GM06990 (cell line): ENCODE data around the gene ANGEL2.

Experiments
- DNase-seq: peaks from one replicate; pipeline ENCODE4 v3.0.0-alpha.2; 2011; ENCODE audit not compliant: insufficient read length; ENCODE audit errors: extremely low read depth
- H3K27me3 ChIP-seq: replicated peaks from 2 replicates; pipeline ENCODE4 v1.6.0; 2011; ENCODE audit warnings: low read length; ENCODE audit not compliant: control insufficient read depth, insufficient read depth
- H3K36me3 ChIP-seq: 2 replicates; pipeline ENCODE4 v1.5.1; 2011; ENCODE audit warnings: low read length; ENCODE audit not compliant: control insufficient read depth, insufficient read depth
- H3K4me3 ChIP-seq: replicated peaks from 2 replicates; pipeline ENCODE4 v1.5.1; 2011; ENCODE audit warnings: low read depth, mild to moderate bottlenecking, control low read depth, low read length
- CTCF ChIP-seq: IDR thresholded peaks from 2 replicates; pipeline ENCODE4 v1.5.1; 2011; ENCODE audit warnings: low read length, control low read depth, mild to moderate bottlenecking, inconsistent platforms; ENCODE audit not compliant: insufficient read depth, poor library complexity, severe bottlenecking

ANGEL2 gene

GRCh38 chr1:212962509-212962908 lies 53.2 kb downstream of the ANGEL2 start:
- TF ChIP-seq CTCF: no peak
- Histone ChIP-seq H3K4me3 (no peak overlapping the region), H3K27me3 (no peaks in the 10 kb centered on the region), H3K36me3 (peaks cover 31% of the 10 kb centered on the region)
- DNase-seq: no peak

DNA sequence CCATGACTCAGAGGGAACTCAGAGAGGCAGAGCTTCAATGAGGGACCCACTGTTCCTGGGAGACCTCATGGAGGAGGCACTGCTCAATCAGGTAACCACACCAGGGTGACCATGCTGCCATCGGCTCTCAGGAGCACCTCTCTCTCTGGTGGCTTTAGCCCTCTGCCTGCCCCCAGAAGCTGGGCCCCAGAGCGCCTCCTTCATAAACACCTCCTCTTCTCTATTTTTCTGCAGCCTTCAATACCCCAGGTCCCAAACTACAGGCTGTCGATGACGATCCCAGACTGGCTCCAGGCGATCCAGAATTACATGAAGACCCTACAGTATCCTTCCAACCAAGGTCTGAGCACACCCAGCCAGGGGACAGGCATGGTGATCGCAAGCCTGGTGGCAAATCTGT lies 54.7 kb downstream of the ANGEL2 start:
- no peak for DNase-seq
- Histone ChIP-seq H3K36me3 (peaks cover 21% of the 10 kb centered on the region), H3K27me3 (no peaks in the 10 kb centered on the region), H3K4me3 (no peak overlapping the region)
- no peak for TF ChIP-seq CTCF

DNA sequence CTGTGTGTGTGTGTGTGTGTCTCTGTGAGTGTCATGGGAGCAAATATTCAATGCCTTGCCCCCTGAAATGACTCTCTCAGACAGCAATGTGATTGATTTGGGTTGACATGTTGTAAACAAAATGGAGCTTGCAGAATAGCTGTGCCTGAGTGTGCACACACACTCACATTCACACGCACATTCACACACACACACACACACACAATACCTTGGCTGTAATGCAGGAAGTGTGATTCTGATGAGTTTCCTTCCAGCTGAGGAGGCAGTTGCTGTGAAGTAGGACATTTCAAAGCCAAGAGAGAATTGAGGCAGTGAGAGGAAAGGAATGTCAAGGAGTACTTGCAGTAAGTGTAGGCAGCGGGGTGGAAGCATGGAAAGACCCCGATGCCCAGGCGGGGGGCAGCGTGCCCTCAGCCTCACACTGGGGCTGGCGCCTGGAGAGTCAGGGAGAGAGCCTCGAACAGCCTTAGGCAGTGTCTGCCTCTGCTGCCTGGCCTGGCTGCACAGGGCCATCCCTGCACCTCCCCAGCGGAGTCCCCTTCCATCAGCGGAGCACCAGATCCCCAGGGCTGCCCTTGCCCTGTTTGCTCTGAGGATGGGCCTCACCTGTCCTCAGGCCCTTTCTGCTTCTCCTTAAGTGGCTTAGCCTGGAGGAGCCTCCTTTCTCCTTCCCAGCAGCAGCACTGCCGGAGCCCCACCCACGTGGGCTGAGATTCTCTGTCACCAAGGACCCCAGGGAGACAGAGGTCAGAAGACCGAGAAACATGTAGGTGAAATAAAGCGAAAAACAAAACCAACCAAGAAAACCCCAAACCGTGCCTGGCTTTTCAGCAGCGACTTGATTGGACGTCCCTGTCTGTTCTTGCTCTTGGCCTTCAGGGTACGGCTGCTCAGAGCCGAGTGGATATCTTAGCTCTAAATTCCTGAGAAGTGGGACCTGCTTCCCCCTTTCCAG lies 56.1 kb downstream of the ANGEL2 start:
- DNase-seq: peak; percentile 66
- no peak for TF ChIP-seq CTCF
- peak overlapping the region; percentile 17; the same call in 1 of the 2 replicates for H3K4me3 ChIP-seq
- H3K36me3 ChIP-seq: peaks cover 19% of the 10 kb centered on the region
- H3K27me3 ChIP-seq: no peaks in the 10 kb centered on the region

- peak; percentile 65 for DNase-seq
- Histone ChIP-seq H3K4me3 (no peak overlapping the region), H3K27me3 (no peaks in the 10 kb centered on the region), H3K36me3 (peaks cover 14% of the 10 kb centered on the region)
- no peak for TF ChIP-seq CTCF
Measured at GRCh38 chr1:212958175-212958574, 57.5 kb downstream of the ANGEL2 start.

- Histone ChIP-seq H3K27me3 (no peaks in the 10 kb centered on the region), H3K36me3 (peaks cover 11% of the 10 kb centered on the region), H3K4me3 (no peak overlapping the region)
- no peak for DNase-seq
- TF ChIP-seq CTCF: no peak
Measured at GRCh38 chr1:212957546-212957945, 58.1 kb downstream of the ANGEL2 start.
